K562 (cell line): Measurements from ENCODE around the gene COL4A1.

ENCODE experiments used
- ESRRB ChIP-seq: fragments of 250-450 bp; sonication (Bioruptor Pico); IDR thresholded peaks from 2 replicates; pipeline ENCODE4 v1.5.0; 2020; ENCODE audit warnings: mild to moderate bottlenecking, moderate library complexity, borderline replicate concordance
- GABPA ChIP-seq: fragments of 200-800 bp; sonication (Bioruptor generic); conservative IDR thresholded peaks from 2 replicates; pipeline ENCODE4 v1.6.1; 2016; ENCODE audit warnings: low read depth, missing genetic modification characterization, missing compliant biosample characterization
- POLR2A ChIP-seq: fragments of 450-650 bp; conservative IDR thresholded peaks from 2 replicates; pipeline ENCODE4 v1.6.1; 2016
- SAP30 ChIP-seq: fragments of 200-600 bp; sonication (generic); IDR thresholded peaks from 2 replicates; pipeline ENCODE4 v1.6.1; 2012; ENCODE audit warnings: borderline replicate concordance, low read depth, mild to moderate bottlenecking, moderate library complexity, low read length, control low read depth, inconsistent platforms; ENCODE audit not compliant: insufficient read depth, poor library complexity, severe bottlenecking
- SOX6 ChIP-seq: fragments of 450-650 bp; IDR thresholded peaks from 2 replicates; pipeline ENCODE4 v1.6.1; 2014; ENCODE audit warnings: mild to moderate bottlenecking
- SRF ChIP-seq, 2 experiments: fragments of 250-450, 450-650 bp in 1 of 2; sonication (Bioruptor Pico) in 1 of 2; sonication (generic) in 1 of 2; formaldehyde crosslinking; IDR thresholded peaks; 2 replicates each; pipeline versions ENCODE4 v1.5.0 to v1.5.1; 2020 to 2022; ENCODE audit warnings: mild to moderate bottlenecking in 1 of 2, missing genetic modification reagents in 1 of 2
- TF ChIP-seq, protein P1 (sequence below): fragments of 250-450 bp; sonication (Bioruptor Pico); IDR thresholded peaks from 2 replicates; pipeline ENCODE4 v1.4.0; 2020; ENCODE audit warnings: mild to moderate bottlenecking, moderate library complexity

DNA sequence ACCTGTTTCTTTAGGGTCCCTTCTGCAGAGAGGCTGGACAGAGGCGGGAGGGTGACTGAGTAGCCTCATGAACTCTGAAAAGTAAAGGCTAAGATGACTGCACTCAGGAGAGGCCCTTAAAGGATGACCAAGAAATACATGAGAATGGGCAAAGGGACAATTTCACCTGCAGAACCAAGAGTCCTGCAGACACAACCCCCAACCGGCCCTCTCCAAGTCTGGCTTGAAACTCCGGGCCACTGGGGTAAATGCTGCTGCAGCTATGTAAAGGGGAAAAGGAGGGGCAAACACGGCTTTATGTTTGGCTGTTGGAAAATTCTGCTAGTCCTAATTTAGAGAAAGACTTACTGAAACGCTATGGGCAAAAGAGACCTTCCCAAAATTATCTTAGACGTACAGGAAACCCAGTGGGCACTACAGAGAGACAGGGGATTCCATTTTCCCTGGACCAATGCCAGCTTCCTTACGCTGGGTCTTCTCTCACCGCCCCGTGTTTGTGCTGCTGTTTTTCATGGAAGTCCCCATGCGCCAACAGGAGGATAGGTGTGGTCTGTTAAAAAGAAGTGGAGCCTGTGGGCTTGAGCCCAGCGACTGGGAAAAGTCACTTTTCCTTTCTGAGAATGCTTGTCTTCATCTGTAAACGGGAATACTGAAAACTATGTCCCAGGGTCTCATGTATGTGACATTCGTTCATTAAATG, 10.7 kb upstream of the COL4A1 start:
- TF ChIP-seq, protein P1, sequence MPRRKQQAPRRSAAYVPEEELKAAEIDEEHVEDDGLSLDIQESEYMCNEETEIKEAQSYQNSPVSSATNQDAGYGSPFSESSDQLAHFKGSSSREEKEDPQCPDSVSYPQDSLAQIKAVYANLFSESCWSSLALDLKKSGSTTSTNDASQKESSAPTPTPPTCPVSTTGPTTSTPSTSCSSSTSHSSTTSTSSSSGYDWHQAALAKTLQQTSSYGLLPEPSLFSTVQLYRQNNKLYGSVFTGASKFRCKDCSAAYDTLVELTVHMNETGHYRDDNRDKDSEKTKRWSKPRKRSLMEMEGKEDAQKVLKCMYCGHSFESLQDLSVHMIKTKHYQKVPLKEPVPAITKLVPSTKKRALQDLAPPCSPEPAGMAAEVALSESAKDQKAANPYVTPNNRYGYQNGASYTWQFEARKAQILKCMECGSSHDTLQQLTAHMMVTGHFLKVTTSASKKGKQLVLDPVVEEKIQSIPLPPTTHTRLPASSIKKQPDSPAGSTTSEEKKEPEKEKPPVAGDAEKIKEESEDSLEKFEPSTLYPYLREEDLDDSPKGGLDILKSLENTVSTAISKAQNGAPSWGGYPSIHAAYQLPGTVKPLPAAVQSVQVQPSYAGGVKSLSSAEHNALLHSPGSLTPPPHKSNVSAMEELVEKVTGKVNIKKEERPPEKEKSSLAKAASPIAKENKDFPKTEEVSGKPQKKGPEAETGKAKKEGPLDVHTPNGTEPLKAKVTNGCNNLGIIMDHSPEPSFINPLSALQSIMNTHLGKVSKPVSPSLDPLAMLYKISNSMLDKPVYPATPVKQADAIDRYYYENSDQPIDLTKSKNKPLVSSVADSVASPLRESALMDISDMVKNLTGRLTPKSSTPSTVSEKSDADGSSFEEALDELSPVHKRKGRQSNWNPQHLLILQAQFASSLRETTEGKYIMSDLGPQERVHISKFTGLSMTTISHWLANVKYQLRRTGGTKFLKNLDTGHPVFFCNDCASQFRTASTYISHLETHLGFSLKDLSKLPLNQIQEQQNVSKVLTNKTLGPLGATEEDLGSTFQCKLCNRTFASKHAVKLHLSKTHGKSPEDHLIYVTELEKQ, result no peak
- no peak for TF ChIP-seq SOX6
- TF ChIP-seq ESRRB, result no peak
- no peak for TF ChIP-seq SRF (CRISPR knock-in tag; IDR thresholded peaks at IDR 0.05)
- no peak for TF ChIP-seq SAP30
- TF ChIP-seq GABPA, result no peak
- TF ChIP-seq POLR2A, result no peak
